ENCODE results near the gene TERT.
A peak's percentile ranks its signal among the peaks of the same experiment; 100 is the strongest.

The TERT gene

GRCh38 chr5:1215320-1216096 lies 79.4 kb downstream of the TERT start:
- DNase-seq, result no peak

DNA sequence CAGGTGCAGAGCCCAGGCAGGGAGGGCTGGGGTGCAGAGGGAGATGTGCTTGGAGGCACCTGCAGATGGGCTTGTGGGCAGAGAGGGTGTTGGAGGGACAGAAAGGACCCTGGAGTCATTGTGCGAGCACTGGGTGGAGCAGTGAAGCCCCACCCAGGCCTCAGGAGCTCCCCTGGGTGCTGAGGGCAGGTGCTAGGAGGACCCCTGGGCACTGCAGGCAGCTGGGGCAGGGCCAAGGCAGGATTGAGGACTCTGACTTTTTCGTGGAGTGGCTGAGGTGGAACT lies 80.0 kb downstream of the TERT start:
- no peak for DNase-seq

DNA sequence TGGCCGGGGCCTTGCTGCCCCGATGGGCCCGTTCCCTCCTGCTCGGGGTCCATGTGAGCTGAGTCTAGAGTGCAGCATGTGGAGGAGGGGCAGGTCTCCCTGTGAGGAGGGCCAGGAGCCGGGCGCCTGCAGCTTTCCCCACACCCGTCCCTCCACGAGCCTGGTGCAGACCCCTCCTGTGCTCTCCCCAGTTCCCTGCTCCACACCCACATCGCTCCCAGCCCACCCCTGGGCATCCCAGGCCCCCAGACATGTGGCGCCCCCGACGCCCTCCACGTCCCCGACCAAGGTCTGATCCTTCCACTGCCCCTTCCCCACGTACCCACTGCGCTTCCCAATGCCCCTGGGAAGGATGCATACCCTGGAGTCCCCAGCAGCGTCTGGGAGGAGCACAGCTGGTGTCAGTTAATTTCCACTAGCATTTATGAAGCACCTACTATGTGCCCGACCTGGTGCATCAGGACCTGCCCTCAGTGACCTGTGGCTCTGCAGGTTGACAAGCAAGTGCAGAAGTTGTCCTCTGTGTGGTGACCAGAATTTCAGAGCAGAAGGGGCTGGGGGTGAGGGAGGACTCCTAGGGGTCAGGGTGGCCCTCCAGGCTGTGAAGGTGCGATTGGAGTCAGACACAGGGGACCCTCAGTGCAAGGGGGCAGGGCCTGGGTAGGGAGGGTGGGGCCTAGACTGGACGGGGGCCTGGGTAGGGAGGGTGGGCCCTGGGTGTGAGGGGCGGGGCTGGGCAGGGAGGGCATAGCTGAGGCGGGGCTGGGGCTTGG lies 80.5 kb downstream of the TERT start:
- no peak for DNase-seq

DNA sequence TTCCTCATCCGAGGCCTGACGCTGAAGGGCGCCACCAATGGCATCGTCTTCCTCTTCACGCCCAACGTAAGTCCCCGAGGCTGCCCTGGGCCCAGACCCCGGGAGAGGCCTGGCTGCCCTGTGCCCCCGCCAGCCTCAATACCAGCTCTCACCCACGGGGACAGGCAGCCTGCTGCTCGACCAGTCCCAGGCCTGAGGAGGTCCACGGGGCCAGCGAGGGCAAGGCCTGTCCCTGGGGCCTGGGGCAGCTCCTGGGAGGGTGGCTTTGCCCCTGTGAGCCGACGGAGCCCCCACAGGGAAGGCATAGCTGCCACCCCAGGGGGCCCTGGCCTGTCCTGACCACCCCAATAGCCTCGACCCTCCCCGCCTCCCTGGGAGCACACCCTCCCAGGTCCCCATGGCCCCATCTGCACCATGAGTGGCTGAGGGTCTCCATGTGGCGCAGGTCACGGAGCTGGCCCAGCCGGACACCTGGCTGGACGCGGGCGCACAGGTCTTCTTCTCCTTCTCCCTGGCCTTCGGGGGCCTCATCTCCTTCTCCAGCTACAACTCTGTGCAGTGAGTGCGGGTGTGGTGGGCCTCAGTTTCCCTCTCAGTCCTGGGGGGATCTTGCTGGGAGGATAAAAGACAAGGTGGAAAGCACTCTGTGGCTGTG lies 81.2 kb downstream of the TERT start:
- no peak for DNase-seq

GRCh38 chr5:1212881-1213280 lies 82.0 kb downstream of the TERT start:
- DNase-seq, result no peak

DNA sequence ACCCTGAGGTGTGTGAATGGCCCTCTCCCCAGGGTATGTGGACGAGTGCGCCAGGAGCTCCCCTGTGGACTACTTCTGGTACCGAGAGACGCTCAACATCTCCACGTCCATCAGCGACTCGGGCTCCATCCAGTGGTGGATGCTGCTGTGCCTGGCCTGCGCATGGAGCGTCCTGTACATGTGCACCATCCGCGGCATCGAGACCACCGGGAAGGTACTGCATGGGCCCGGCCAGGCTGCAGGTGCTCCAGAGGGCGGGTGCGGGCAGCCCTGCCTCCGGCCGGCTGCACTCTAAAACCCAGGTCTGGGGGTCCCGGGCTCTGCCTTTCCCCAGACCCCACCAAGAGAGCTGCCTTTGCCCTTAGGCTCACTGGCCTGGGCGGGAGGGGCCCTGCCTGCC lies 82.6 kb downstream of the TERT start:
- DNase-seq, result no peak

DNA sequence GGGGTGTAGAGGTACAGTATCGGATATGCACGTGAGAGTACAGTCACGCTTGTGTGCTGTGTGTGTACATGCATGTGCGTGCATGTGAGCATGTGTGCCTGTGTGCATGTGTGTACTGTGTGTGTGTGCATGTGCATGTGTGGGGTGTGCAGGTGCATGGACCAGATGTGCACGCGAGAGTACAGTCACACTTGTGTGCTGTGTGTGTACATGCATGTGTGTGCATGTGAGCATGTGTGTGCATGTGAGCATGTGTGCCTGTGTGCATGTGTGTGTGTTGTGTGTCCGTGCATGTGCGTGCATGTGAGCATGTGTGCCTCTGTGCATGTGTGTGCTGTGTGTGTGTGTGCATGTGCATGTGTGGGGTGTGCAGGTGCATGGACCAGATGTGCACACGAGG lies 83.2 kb downstream of the TERT start:
- DNase-seq, result peak; percentile 1

- DNase-seq, result no peak
Measured at GRCh38 chr5:1210832-1211251, 84.0 kb downstream of the TERT start.

- no peak for DNase-seq
Measured at GRCh38 chr5:1209896-1210776, 84.7 kb downstream of the TERT start.

DNA sequence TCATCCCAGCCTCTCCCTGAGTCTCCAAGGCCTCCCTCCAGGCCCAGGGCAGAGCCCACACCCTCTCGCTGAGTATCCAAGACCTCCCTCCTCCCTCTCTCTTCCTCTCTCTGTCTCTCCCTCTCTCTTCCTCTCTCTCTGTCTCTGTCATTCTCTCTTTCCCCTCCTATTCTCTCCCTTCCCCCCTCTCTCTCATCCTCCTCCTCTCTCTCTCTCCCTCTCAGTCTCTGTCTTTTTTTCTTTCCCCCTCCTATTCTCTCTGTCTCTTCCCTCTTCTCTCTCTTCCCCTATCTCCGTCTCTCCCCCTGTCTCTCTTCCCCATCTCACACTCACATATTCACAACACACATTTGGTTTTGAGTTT lies 85.4 kb downstream of the TERT start:
- DNase-seq, result no peak

DNA sequence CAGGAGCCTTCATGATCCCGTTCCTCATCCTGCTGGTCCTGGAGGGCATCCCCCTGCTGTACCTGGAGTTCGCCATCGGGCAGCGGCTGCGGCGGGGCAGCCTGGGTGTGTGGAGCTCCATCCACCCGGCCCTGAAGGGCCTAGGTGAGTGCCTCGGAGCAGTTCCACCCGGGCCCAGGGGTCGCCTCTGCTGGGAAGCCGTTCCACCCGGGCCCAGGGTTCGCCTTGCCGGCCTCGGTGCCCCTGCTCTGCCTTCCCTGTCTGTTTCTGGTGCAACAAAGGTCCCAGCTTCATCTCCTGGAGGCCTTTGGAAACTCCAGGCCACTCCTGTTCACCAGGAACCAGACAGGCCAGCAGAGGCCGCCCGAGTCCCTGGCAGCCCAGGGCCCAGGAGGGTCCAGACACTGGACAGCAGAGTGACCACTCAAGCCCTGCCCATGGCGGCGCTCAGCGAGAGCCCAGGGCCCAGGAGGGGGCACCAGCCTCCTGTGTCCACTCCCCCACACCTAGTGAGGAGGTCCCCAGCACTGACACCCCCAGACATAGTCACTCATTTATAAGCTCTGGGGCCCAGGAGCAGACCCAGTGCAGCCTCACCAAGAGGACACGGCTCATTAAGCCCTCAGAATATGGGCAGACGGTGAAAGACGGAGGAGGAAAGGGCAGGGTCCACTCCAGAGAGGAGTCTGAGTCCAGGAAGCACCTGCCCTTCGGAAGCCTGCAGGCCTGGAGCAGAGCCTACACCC lies 86.0 kb downstream of the TERT start:
- no peak for DNase-seq

DNA sequence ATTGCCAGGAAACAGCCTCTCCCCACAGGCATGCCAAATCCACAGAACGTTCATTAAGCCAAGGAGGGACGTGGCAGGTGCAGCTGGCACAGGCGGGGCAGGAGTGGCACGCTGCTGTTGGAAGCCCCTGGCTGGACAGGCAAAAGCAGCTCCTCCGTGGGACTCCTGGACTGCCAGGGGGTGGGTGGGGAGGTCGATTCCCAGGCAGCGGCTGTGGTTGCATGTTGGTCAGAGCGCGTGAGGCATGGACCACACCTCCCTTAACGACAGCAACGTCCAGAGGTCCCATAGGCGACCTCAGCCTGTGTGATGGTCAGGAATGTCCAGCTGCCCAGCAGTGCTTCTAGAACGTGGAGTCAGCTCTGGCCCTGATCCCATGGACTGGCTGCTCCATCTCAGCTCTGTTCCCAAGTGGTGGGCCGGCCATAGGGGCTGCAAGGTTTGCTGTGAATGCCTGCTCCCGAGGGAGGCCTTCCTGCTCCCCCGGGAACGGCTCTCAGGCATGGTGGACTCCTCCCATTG lies 86.6 kb downstream of the TERT start:
- no peak for DNase-seq

DNA sequence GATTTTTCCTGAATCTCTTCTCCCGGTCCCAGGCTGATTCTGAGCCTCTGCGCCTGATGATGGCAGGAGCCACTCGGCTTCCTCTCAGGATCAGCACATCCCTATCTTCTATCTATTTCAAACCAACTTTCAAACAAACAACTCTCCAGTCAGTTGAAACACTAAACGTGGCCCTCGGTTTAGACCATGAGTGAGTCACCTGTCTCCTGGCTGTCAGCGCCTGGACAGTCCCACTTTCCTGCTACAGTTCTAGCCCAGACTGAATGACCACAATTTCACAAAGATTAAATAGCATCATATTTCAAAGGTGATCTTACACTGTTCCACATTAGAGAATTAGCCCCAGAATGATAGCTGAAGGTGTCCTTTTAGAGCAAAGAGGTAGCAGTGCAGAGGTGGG lies 87.3 kb downstream of the TERT start:
- no peak for DNase-seq

- DNase-seq, result no peak
Measured at GRCh38 chr5:1206521-1207412, 88.1 kb downstream of the TERT start.

DNA sequence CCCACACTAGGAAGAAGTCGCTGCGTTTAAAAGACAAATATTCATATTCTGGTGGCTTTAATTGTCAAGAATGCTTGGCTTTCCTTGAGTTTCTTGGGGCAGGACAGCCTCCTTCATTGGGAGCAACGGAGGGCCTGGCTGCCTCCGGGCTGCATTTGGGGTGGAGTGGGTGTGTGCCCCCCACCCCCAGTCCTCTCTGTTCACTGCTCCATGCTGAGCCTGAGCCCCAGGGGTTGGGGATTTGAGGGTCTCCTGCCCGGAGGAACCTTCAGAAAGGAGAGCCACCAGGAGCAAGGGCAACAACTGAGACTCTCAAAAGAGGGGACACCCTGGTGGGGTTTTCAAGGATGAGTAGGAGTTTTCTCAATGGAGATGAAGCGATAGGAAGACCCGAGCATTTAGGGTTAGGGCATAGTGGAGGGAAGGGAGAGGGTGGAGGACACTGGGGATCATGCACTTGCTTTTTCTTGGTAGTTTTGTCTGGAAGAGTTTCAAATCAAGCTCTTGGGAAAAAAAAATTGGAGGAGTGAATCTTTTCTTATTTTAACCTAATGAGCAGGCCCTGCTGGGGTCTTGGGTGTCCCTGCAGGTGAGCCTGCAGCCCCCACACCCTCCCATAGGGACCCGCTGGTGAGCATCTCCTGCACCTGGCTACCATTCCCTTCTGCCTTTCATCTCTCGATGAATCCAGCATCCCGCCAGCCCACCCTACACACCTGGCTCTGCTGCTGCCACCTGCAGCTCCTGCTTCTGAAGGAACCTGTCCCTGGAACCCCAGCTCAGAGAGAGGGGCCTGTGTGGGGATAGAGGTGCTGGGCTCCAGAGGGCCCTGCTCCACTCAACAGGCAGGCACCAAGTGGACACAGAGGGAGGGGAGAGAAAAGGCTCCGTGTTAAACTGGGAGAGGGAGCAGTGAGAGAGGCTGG lies 89.3 kb downstream of the TERT start:
- DNase-seq, result no peak

DNA sequence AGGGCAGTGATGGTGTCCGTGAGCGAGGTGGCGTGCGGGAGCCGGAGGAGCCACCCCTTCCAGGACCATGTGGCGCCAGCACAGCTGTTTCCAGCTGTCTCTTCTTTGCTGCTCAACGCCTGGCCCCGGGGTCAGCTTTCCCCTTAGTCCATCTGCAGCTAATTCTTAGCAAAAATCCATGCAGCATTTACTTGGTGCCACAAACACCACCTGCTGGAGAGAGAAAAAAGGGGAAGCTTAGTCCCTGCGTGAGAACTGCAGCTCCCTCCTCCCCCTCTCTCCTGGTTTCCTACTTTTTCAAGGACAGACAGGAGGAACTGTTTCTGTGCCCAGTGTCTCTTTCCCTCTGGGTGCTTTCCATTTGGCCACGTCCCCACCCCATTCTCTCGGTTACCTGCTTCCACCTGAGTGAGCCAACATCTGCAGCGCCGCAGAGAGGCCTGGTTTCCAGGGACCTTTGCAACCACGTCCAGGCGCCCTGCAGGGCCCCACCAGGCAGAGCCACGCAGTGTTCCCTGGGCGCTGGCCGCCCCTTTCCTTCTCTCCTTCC lies 90.1 kb downstream of the TERT start:
- DNase-seq, result no peak

DNA sequence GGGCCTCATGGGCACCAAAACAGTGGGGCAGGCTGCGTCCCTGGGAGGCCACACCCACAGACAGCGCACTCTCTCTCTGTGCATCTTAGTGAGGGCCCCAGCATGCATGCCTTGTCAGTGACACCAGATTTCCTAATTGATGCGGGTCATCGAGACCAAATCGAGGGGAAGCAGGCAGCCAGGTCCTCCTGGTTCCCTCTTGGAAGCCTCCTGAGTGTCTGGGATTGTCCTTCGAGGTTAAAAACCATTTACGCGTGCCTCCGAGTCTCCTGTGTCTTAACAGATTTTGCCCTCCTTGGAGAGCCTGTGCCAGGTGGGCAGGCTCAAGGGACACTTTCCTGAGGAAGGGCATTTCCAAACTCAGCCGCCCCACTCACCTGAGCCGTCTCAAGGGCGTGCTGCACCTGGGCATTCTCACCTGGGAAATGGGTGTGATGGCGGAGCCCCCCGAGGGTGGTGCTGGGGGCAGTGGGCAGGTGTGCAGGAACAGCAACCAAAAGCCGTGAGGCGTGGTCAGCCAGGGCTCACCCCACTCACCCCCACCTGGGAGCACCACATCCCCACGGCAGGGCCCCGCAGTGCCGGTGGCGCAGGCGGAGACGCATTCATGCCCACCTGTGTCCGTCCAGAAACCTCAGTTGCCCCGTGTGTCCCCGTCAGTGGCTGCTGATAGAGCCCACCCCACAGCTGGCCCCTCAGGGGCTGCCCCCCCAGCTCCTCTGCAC lies 90.7 kb downstream of the TERT start:
- DNase-seq, result no peak

- no peak for DNase-seq
Measured at GRCh38 chr5:1203311-1203967, 91.4 kb downstream of the TERT start.

Data from activated naive CD4-positive, alpha-beta T cell treated with anti-CD3 and anti-CD28 coated beads, Interleukin-2, amount 50 U/mL, for 16 hours (primary cell).